ENCODE measurements around the gene GFRA1.

DNA sequence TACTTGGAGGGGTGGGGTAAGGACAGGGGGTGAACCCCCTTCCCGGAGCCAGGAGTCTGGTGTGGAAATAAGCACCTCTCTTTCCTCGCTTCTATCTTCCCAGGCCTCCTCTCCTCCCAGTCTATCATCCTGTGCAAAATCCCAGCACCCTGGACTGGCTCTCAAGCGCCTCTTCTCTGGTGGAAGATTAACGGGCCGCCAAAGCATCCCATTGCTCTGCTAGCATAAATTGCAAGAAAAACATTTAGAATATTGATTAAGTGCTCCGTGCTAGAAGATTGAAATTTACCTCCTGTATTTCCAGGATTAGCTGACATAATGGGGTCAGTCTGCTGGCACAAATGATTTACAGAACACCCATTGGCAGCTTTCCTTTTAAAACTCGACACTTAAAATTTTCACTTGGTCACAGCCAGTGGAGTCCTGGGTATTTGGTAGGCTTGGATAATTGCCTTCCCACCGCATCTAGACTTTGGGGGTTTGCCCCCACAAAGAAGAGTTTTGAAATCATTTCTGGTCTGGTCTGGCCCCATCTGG lies 189.7 kb downstream of the GFRA1 start:
- no peak for TF ChIP-seq CBX2 (IDR thresholded peaks at IDR 0.05; ENCODE audit: borderline replicate concordance, low read depth)
- TF ChIP-seq, protein P1, sequence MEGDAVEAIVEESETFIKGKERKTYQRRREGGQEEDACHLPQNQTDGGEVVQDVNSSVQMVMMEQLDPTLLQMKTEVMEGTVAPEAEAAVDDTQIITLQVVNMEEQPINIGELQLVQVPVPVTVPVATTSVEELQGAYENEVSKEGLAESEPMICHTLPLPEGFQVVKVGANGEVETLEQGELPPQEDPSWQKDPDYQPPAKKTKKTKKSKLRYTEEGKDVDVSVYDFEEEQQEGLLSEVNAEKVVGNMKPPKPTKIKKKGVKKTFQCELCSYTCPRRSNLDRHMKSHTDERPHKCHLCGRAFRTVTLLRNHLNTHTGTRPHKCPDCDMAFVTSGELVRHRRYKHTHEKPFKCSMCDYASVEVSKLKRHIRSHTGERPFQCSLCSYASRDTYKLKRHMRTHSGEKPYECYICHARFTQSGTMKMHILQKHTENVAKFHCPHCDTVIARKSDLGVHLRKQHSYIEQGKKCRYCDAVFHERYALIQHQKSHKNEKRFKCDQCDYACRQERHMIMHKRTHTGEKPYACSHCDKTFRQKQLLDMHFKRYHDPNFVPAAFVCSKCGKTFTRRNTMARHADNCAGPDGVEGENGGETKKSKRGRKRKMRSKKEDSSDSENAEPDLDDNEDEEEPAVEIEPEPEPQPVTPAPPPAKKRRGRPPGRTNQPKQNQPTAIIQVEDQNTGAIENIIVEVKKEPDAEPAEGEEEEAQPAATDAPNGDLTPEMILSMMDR (IDR thresholded peaks at IDR 0.05) = no peak
- TF ChIP-seq POLR2A (IDR thresholded peaks at IDR 0.05; ENCODE audit: low read length) = no peak
- no peak for TF ChIP-seq KDM1A (IDR thresholded peaks at IDR 0.05; ENCODE audit: low read depth)
- no peak for TF ChIP-seq EP300 (IDR thresholded peaks at IDR 0.05)
- TF ChIP-seq RFX5 (IDR thresholded peaks at IDR 0.05) = no peak
